PC-3 (cell line): ENCODE measurements around the gene TNFSF11. TPM values are rescaled to one million over a fixed set of nuclear protein-coding genes. Genes with fewer than 3 reads are reported as not detected.

Source experiments
- ATAC-seq: fragments of 200-7000 bp; cut with Tn5 transposase; 2 replicates; pipeline ENCODE4 v1.9.1; 2020; ENCODE audit warnings: mild to moderate bottlenecking, moderate library complexity
- BruUV-seq: library from RNA; stranded (reverse); fragments of 400-500 nt; replicated peaks from 2 replicates; lab custom pipeline; 2021; lab: Mats Ljungman, UMichigan
- CTCF ChIA-PET: fragments of 300-600 bp; sonication (Branson Sonifier 250); formaldehyde crosslinking; loops from one replicate; lab custom pipeline; 2022; ENCODE audit warnings: antibody characterized with exemption; lab: Charles Lee
- POLR2A ChIA-PET: fragments of 300-600 bp; sonication (Branson Sonifier 250); formaldehyde crosslinking; loops from one replicate; lab custom pipeline; 2022; ENCODE audit warnings: antibody characterized with exemption; ENCODE audit not compliant: unreplicated experiment; lab: Charles Lee
- DNase-seq: peaks from one replicate; pipeline ENCODE4 v3.0.0-alpha.2; 2015
- H2AFZ ChIP-seq: fragments of 300-600 bp; sonication (generic); 2 replicates; pipeline ENCODE4 v1.6.0; 2016; ENCODE audit warnings: antibody characterized with exemption, low read length
- H3F3A ChIP-seq: fragments of 300-600 bp; sonication (generic); one replicate; pipeline ENCODE4 v1.6.0; 2017; ENCODE audit warnings: antibody characterized with exemption, low read length, control low read depth, mild to moderate bottlenecking; ENCODE audit not compliant: unreplicated experiment
- H3K27ac ChIP-seq: fragments of 300-600 bp; sonication (generic); 2 replicates; pipeline ENCODE4 v1.5.1; 2016; ENCODE audit warnings: mild to moderate bottlenecking, low read length
- H3K27me3 ChIP-seq: fragments of 300-600 bp; sonication (generic); 2 replicates; pipeline ENCODE4 v1.6.1; 2016; ENCODE audit warnings: low read length, mixed read lengths
- H3K36me3 ChIP-seq: fragments of 300-600 bp; sonication (generic); 2 replicates; pipeline ENCODE4 v1.6.1; 2016; ENCODE audit warnings: low read depth, mixed run types, low read length, mixed read lengths
- H3K4me1 ChIP-seq: fragments of 300-600 bp; sonication (generic); 2 replicates; pipeline ENCODE4 v1.5.1; 2016; ENCODE audit warnings: low read length; ENCODE audit not compliant: insufficient read depth
- H3K4me2 ChIP-seq: fragments of 300-600 bp; sonication (generic); 2 replicates; pipeline ENCODE4 v1.6.0; 2016; ENCODE audit warnings: low read length
- H3K4me3 ChIP-seq: fragments of 300-600 bp; sonication (generic); 2 replicates; pipeline ENCODE4 v1.5.1; 2016; ENCODE audit warnings: mild to moderate bottlenecking, low read length, mixed read lengths
- H3K79me2 ChIP-seq: fragments of 300-600 bp; sonication (generic); 2 replicates; pipeline ENCODE4 v1.6.1; 2017; ENCODE audit warnings: low read length, mixed read lengths
- H3K9ac ChIP-seq: fragments of 300-600 bp; sonication (generic); 2 replicates; pipeline ENCODE4 v1.6.0; 2016; ENCODE audit warnings: mild to moderate bottlenecking, low read length
- H3K9me2 ChIP-seq: fragments of 300-600 bp; sonication (generic); replicated peaks from 2 replicates; pipeline ENCODE4 v1.6.1; 2016; ENCODE audit warnings: mixed run types, low read length, mixed read lengths
- H3K9me3 ChIP-seq: fragments of 300-600 bp; sonication (generic); 2 replicates; pipeline ENCODE4 v1.6.1; 2016; ENCODE audit warnings: low read length, mixed read lengths
- H4K20me1 ChIP-seq: fragments of 300-600 bp; sonication (generic); 2 replicates; pipeline ENCODE4 v1.6.1; 2016; ENCODE audit warnings: low read length, mixed read lengths
- EZH2 ChIP-seq: fragments of 300-600 bp; sonication (generic); IDR thresholded peaks from one replicate; pipeline ENCODE4 v1.6.1; 2017; ENCODE audit warnings: antibody characterized with exemption, mild to moderate bottlenecking, low read length; ENCODE audit not compliant: unreplicated experiment
- EZH2phosphoT487 ChIP-seq: fragments of 300-600 bp; sonication (generic); IDR thresholded peaks from 2 replicates; pipeline ENCODE4 v1.6.1; 2018; ENCODE audit warnings: mild to moderate bottlenecking, antibody characterized with exemption, low read length, borderline replicate concordance
- intact Hi-C: fragments of 100-400 bp; cut with micrococcal nuclease; formaldehyde crosslinking; loops from 2 replicates; pipeline ENCODE4 v1.9.0; 2023
- total RNA-seq: library from RNA; depleted of rRNA; stranded (reverse); fragments of >200 nt; gene quantifications from 2 replicates; pipeline ENCODE4 v1.2.3, GENCODE V29; 2014
- TF ChIP-seq, protein P1 (sequence below): fragments of 300-600 bp; sonication (generic); conservative IDR thresholded peaks from 2 replicates; pipeline ENCODE4 v1.5.1; 2017; ENCODE audit warnings: antibody characterized with exemption, low read depth, mild to moderate bottlenecking, low read length

The TNFSF11 gene
- total RNA-seq, 1 experiment from 2014 or later, result not detected

DNA sequence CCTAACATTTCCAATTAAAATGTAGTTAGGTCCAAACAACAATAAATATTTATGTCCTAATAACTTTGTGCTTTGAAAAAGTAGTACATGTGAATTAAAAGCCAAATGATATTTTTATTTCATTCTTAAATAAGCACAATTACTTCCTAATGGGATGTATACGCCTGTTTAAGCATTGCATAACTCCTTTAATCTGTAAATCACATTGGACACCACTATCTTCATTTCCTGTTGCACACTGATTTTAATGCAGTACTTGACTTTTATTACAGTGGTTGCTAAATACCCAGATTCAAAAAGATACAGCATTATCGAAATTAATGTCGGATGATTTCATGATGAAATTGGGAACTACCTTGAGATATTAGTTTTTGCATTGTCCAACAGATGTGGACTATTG lies 70.9 kb downstream of the TNFSF11 start:
- Histone ChIP-seq H2AFZ (no peak overlapping the region), H3K4me2 (no peak overlapping the region), H3K36me3 (no peaks in the 10 kb centered on the region), H3K9ac (no peak overlapping the region), H3K9me3 (no peaks in the 10 kb centered on the region), H3K27me3 (no peaks in the 10 kb centered on the region), H3K4me3 (no peak overlapping the region), H3K27ac (no peak overlapping the region), H3K4me1 (no peaks in the 10 kb centered on the region), H3K79me2 (no peaks in the 10 kb centered on the region), H4K20me1 (no peaks in the 10 kb centered on the region), H3K9me2 (no peaks in the 10 kb centered on the region), H3F3A (no peaks in the 10 kb centered on the region)
- POLR2A ChIA-PET, result no interaction called here
- intact Hi-C loops, result no loop called here
- ATAC-seq (no peak), DNase-seq (no peak)
- CTCF ChIA-PET, result no interaction called here
- TF ChIP-seq EZH2 (no peak), EZH2phosphoT487 (no peak)
- TF ChIP-seq, protein P1, sequence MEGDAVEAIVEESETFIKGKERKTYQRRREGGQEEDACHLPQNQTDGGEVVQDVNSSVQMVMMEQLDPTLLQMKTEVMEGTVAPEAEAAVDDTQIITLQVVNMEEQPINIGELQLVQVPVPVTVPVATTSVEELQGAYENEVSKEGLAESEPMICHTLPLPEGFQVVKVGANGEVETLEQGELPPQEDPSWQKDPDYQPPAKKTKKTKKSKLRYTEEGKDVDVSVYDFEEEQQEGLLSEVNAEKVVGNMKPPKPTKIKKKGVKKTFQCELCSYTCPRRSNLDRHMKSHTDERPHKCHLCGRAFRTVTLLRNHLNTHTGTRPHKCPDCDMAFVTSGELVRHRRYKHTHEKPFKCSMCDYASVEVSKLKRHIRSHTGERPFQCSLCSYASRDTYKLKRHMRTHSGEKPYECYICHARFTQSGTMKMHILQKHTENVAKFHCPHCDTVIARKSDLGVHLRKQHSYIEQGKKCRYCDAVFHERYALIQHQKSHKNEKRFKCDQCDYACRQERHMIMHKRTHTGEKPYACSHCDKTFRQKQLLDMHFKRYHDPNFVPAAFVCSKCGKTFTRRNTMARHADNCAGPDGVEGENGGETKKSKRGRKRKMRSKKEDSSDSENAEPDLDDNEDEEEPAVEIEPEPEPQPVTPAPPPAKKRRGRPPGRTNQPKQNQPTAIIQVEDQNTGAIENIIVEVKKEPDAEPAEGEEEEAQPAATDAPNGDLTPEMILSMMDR, result no peak
- BruUV-seq, result no TSS peak

DNA sequence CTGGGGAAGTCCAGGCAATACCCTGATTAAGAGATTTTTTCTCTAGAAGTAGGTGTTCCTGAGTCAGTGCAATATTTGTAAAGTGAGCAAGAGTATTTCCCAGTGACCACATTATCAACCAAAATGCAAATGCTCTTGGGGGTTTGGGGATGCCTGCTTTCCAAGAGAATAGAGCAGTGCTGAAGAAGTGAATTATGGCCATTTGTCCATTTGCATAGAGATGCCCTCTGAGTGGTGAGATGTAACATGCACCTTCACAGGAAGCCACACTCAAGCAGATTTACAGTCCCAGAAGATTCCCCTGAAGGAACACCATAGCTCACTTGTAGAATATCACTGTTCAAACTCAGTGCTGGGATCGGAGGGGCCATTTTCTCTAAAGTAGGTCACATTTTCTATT lies 71.8 kb downstream of the TNFSF11 start:
- Histone ChIP-seq H3K4me3 (no peak overlapping the region), H3K27ac (no peak overlapping the region), H4K20me1 (no peaks in the 10 kb centered on the region), H3K27me3 (no peaks in the 10 kb centered on the region), H3K9ac (no peak overlapping the region), H3K79me2 (no peaks in the 10 kb centered on the region), H3F3A (no peaks in the 10 kb centered on the region), H2AFZ (no peak overlapping the region), H3K36me3 (no peaks in the 10 kb centered on the region), H3K9me2 (no peaks in the 10 kb centered on the region), H3K9me3 (no peaks in the 10 kb centered on the region), H3K4me1 (no peaks in the 10 kb centered on the region), H3K4me2 (no peak overlapping the region)
- CTCF ChIA-PET, result no interaction called here
- BruUV-seq, result no TSS peak
- POLR2A ChIA-PET, result no interaction called here
- intact Hi-C loops, result no loop called here
- ATAC-seq, result no peak
- DNase-seq, result no peak
- TF ChIP-seq, protein P1, result no peak
- TF ChIP-seq EZH2phosphoT487 (no peak), EZH2 (no peak)

DNA sequence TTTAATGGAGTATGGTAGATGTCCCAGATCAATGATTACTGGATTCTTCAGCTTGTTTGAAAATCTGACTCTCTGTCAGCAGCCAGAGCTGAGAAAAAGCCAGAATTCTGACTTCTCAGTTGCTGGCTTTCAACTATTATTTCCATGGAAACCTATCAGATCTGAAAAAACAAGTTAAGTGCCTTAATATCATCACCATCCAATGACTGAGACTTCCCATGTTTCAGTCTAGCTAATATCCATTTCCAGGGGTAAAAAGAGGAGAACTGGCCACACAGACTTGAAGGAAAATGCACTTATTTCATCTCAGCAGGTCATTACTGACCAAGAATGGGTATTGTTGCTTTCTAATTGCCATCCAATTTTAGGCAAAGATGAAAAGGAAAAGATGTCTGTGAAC lies 75.2 kb downstream of the TNFSF11 start:
- DNase-seq (no peak), ATAC-seq (no peak)
- intact Hi-C loops, result no loop called here
- H3K36me3 ChIP-seq, result no peaks in the 10 kb centered on the region
- no peaks in the 10 kb centered on the region for H3K79me2 ChIP-seq
- H4K20me1 ChIP-seq, result no peaks in the 10 kb centered on the region
- no peaks in the 10 kb centered on the region for H3F3A ChIP-seq
- H3K4me2 ChIP-seq, result no peak overlapping the region
- no peaks in the 10 kb centered on the region for H3K9me2 ChIP-seq
- no TSS peak for BruUV-seq
- TF ChIP-seq, protein P1, result no peak
- no peak for TF ChIP-seq EZH2phosphoT487
- no peak for TF ChIP-seq EZH2
- H2AFZ ChIP-seq, result no peak overlapping the region
- CTCF ChIA-PET, result no interaction called here
- H3K4me3 ChIP-seq, result no peak overlapping the region
- H3K9ac ChIP-seq, result no peak overlapping the region
- POLR2A ChIA-PET, result no interaction called here
- H3K27me3 ChIP-seq, result no peaks in the 10 kb centered on the region
- H3K9me3 ChIP-seq, result no peaks in the 10 kb centered on the region
- H3K27ac ChIP-seq, result no peak overlapping the region
- H3K4me1 ChIP-seq, result no peaks in the 10 kb centered on the region
